Stimulated activated naive CD8-positive, alpha-beta T cell treated with anti-CD3 and anti-CD28 coated beads, Interleukin-15, amount 100 ng/mL, for 72 hours (primary cell): ENCODE results near the gene RFNG.

Experiments used
- ATAC-seq: fragments of 150-1000 bp; cut with Tn5 transposase; 2 replicates; pipeline ENCODE4 v1.10.0; 2021; ENCODE audit warnings: mild to moderate bottlenecking, moderate library complexity
- DNase-seq, 2 donors: peaks; one replicate each; pipeline ENCODE4 v3.0.0; 2021 to 2022
- H3K27ac Mint-ChIP-seq, 2 donors: one replicate each; pipeline ENCODE4 v1.8.0; 2022; ENCODE audit warnings: mild to moderate bottlenecking in 2 of 2, mixed read lengths in 2 of 2, moderate library complexity in 2 of 2
- H3K27me3 Mint-ChIP-seq: one replicate; pipeline ENCODE4 v1.8.0; 2022; ENCODE audit warnings: mixed read lengths
- H3K4me1 Mint-ChIP-seq: one replicate; pipeline ENCODE4 v1.8.0; 2022; ENCODE audit warnings: mild to moderate bottlenecking, mixed read lengths
- H3K4me3 Mint-ChIP-seq, 2 donors: one replicate each; pipeline ENCODE4 v1.8.0; 2022; ENCODE audit warnings: mild to moderate bottlenecking in 2 of 2, mixed read lengths in 2 of 2, moderate library complexity in 1 of 2
- H3K9me3 Mint-ChIP-seq, 2 donors: one replicate each; pipeline ENCODE4 v1.8.0; 2022; ENCODE audit warnings: mixed read lengths in 2 of 2

The RFNG gene

DNA sequence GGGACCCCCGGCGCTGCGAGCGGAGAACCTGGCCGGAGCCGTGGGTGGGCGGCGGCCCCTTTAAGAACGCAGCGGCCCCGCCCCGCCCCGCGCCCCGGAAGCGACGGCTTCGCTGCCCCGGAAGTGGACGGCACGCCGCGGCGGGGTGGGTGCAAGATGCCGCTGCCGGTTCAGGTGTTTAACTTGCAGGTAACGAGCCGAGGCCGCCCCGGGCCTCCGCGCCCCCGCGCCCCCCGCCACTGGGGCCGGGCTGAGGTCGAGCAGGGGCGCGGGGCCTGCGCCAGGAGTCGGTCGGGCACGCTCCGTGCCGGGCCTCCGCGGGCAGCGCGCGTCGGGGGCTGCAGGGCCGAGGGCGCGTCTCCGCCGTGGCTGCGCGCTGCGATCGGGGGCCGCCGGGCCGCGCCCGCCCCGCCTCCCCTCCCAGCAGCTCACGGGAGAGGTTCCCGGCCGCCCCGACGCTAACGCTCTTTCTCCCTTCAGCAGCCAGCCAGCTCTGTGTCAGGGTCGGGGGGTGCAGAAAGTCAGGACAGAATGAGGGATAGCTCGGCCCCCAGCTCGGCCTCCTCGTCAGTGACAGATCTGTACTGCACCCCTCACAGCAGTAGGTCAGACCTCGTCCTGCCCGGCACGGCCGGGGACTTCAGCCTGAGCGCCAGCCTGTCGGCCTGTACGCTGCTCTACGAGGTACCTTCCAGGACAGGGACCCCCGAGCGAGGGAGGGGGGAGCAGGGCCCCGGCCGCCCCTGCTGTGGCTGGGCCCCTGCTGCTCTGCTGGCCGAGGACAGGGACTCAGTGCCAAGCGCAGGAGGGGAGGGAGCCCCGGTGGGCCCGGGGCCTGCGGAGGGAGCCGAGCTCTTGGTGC lies at the start of gene RFNG, which contains the start of gene GPS1:
TSS of gene RFNG (minus strand) at position 36 of the 862 bp plus-strand sequence. CDS start 45 bp downstream, outside the sequence.
TSS of gene GPS1 (plus strand) at position 123 of the 862 bp plus-strand sequence. CDS start at position 157, 34 bp downstream.
- H3K27me3 Mint-ChIP-seq: no peaks in the 10 kb centered on the region
- ATAC-seq (peak; percentile 88), DNase-seq (peak; percentile 75 to 76)
- H3K27ac Mint-ChIP-seq: peak within 1 kb of the TSS; percentile 91 to 97
- peak within 1 kb of the TSS; percentile 93 to 97 for H3K4me3 Mint-ChIP-seq
- no peaks in the 10 kb centered on the region for H3K9me3 Mint-ChIP-seq
- H3K4me1 Mint-ChIP-seq: peaks cover 38% of the 10 kb centered on the region

DNA sequence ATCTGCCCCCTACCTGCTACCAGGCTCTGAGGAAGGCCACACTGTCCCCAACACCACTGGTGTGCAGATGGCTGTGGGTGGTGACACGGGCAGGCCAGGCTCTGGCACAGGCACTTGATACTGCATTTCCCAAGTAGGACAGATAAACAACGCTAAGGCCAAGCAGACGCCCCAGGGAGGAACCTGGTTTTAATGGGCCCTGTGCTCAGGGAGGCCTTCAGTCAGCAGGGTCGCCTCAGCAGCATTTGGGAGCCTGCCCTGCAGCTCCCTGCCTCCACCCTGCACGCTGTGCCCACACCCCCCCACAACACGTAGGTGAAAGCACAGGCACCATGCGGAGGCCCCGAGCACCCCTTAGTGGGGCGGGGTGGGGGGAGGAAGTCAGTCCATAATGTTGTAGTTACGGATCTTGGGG lies 49.7 kb upstream of the RFNG start:
- Mint-ChIP-seq H3K9me3 (no peaks in the 10 kb centered on the region), H3K4me1 (peaks cover 66% of the 10 kb centered on the region), H3K4me3 (peak overlapping the region in 1 of 2 donors; percentile 50), H3K27me3 (no peaks in the 10 kb centered on the region), H3K27ac (no peak overlapping the region)
- ATAC-seq: no peak
- DNase-seq: no peak

DNA sequence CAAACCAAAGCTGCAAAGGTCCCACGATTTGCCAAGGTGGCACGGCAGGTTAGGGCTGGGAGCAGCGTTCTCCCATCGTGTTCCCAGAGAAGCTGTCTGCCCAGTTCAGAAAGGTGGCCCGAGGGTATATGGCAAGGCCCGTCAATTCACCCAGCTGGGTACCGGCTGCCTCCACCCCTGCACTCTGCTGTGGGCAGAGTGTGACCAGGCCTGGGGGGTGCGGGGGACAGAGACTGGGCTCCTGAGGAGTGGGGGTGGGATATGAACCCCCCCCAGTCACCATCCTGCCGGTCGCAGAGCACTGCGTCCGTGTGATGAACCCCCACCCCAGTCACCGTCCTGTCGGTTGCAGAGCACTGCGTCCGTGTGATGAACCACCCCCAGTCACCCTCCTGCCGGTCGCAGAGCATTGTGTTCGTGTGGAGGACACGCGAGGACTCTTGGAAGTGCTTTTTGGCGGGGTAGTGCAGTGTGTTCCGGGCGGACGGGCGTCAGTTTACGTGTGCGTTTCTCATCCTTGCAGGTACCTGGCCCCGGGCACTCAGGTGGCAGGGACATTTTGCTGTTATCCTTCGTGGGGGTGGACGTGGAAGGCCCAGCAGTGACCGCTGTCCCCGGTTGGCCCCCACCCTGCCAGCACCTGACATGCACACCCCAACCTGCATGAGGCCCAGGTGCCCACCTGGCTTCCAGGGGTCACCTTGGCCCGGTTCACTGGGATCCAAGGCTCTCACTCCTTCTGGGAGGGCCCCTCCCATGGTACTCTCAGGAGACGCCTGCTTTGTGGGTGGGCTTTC lies 49.1 kb upstream of the RFNG start:
- DNase-seq (no peak), ATAC-seq (no peak)
- peak overlapping the region in 1 of 2 donors; percentile 93 for H3K4me3 Mint-ChIP-seq
- H3K27ac Mint-ChIP-seq: peak overlapping the region in 1 of 2 donors; percentile 59
- no peaks in the 10 kb centered on the region for H3K9me3 Mint-ChIP-seq
- peaks cover 66% of the 10 kb centered on the region for H3K4me1 Mint-ChIP-seq
- no peaks in the 10 kb centered on the region for H3K27me3 Mint-ChIP-seq

- Mint-ChIP-seq H3K4me3 (peak overlapping the region; percentile 84 to 93), H3K4me1 (peaks cover 60% of the 10 kb centered on the region), H3K27me3 (no peaks in the 10 kb centered on the region), H3K9me3 (no peaks in the 10 kb centered on the region), H3K27ac (peak overlapping the region; percentile 80 to 96)
- DNase-seq: peak; percentile 28 to 40
- peak; percentile 13 for ATAC-seq
These were observed 47.5 kb upstream of the RFNG start for GRCh38 chr17:82098939-82099763.

GRCh38 chr17:82098169-82098938 lies 46.7 kb upstream of the RFNG start, which contains the start of gene FASN:
FASN (minus strand) TSS chr17:82098236; CDS start chr17:82096445, 1,791 bp downstream.
- H3K4me3 Mint-ChIP-seq: peak within 1 kb of the TSS; percentile 74 to 87
- peak within 1 kb of the TSS; percentile 65 to 86 for H3K27ac Mint-ChIP-seq
- DNase-seq (peak; percentile 92 to 93), ATAC-seq (peak; percentile 87)
- peaks cover 56% of the 10 kb centered on the region for H3K4me1 Mint-ChIP-seq
- no peaks in the 10 kb centered on the region for H3K9me3 Mint-ChIP-seq
- no peaks in the 10 kb centered on the region for H3K27me3 Mint-ChIP-seq

DNA sequence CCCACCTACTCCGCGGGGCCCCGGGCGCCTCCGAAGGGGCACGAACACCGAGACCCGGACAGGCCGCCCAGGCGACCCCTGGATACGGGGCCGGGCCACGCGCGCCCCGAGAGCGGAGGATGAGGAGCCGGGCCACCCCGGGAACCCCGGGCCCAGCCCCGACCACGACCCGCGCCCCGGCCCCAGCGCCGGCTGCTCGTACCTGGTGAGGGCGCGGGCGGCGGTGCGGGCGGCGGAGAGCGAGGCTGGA lies 46.2 kb upstream of the RFNG start:
- H3K9me3 Mint-ChIP-seq: no peaks in the 10 kb centered on the region
- peak overlapping the region; percentile 64 to 87 for H3K4me3 Mint-ChIP-seq
- no peak for DNase-seq
- no peak for ATAC-seq
- no peaks in the 10 kb centered on the region for H3K27me3 Mint-ChIP-seq
- peaks cover 56% of the 10 kb centered on the region for H3K4me1 Mint-ChIP-seq
- H3K27ac Mint-ChIP-seq: peak overlapping the region in 1 of 2 donors; percentile 86

DNA sequence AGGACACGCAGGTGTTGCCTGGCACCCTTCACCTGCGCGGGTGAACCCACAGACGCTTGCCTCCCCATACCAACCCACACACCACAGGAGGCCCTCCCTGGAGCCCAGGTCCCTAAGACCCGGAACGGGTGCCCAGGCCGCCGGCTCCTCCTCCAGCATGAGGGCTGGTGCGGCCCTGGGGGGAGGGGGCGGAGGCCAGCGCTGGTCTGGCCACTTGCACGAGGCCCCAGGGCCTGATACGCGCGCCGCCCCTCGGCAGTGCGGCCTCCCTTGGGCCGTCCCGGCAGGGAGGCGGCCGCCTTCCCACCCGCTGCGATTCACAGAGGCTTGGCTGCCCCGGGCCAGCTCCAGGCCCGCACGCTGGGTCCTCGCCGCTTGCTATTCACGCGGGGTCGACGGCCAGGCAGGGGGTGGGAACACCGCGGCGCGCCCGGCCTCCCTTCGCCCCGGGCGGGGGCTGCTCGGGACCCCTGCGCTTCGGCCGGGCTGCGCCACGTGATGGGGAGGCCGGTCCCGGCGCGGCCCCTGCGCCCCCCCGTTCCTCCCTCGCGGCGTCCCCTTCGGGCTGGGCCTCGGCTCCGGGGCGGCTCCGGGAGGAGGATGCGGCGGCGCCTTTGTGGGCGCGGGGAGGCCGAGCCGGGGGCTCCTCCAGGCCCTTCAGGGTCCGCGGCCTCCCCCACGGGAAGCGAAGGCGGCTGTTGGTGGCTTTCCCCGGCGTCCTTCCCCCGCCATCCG lies 45.7 kb upstream of the RFNG start:
- H3K27me3 Mint-ChIP-seq: no peaks in the 10 kb centered on the region
- peak; percentile 1 for ATAC-seq
- DNase-seq: peak; percentile 40 to 62
- no peaks in the 10 kb centered on the region for H3K9me3 Mint-ChIP-seq
- peak overlapping the region in 1 of 2 donors; percentile 67 for H3K27ac Mint-ChIP-seq
- H3K4me3 Mint-ChIP-seq: peak overlapping the region; percentile 74 to 87
- H3K4me1 Mint-ChIP-seq: peaks cover 54% of the 10 kb centered on the region

DNA sequence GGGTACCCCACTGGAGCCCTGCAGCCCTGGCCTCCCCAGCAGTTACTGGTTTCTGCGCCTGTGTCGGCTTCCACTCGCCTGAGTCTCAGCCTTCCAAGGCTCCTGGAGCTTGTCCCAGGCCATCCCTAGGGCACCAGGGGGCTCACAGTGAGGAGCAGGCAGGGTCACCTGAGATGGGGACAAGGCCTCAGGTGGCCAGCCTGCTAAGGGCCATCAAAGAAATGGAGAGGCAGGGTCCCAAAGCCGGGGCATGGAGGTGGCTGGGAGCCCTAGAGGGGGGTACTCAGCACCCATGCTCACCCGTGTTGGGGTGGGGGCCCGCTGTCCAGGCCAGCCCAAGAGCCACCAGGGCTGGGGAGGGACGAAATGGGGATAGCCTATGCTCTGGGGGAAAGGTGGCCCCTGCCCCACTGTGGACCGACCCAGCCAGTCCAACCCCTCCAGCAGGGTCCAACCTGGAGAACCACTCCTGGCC lies 45.1 kb upstream of the RFNG start:
- Mint-ChIP-seq H3K4me1 (peaks cover 48% of the 10 kb centered on the region), H3K4me3 (peak overlapping the region; percentile 74 to 83), H3K27me3 (no peaks in the 10 kb centered on the region), H3K27ac (peak overlapping the region in 1 of 2 donors; percentile 67), H3K9me3 (no peaks in the 10 kb centered on the region)
- ATAC-seq (no peak), DNase-seq (no peak)

DNA sequence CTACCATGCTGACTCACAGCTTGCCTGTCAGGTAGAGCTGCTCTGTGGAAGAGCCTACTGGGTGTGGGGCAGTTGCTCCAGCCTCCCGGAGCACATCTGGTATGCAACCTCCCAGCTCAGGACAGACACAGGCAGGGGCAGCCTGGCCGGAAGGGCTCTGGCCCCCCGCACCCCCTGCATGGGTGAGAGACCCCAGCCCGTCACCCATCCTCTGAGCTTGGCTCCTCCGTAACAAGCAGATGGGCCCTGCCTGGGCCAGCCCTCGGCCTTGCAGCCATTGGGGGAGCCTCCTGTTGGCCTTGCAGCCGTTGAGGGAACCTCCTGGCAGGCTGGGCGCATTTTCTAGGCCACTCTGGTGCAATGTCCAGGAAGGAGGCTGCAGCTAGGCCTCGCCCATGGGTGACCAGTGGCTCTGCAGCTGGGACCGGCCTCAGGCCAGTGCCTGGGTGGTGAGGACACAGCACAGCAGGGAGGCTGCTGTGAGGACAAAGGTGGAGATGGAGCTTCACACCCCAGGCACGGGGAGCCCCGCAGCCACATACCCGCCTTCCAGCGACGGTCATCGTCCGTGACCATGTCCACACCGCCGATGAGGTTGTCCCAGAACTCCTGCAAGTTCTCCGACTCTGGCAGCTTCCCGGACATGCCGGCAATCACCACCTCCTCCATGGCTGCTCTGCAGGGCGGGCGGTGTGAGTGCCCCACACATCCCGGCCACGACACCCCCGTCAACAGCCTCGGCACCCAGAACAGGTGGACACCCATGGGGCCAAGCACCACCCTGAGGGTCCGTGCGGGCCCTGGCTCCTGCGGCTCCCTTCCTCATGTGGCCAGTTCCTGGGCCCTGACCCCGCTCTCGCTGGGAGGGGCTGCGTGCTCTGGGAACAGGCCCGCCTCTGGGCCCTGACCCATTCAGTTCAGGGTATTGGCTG lies 44.4 kb upstream of the RFNG start:
- Mint-ChIP-seq H3K4me3 (peak overlapping the region; percentile 64 to 83), H3K27me3 (no peaks in the 10 kb centered on the region), H3K4me1 (peaks cover 41% of the 10 kb centered on the region), H3K9me3 (no peaks in the 10 kb centered on the region), H3K27ac (peak overlapping the region in 1 of 2 donors; percentile 67)
- ATAC-seq (no peak), DNase-seq (no peak)

DNA sequence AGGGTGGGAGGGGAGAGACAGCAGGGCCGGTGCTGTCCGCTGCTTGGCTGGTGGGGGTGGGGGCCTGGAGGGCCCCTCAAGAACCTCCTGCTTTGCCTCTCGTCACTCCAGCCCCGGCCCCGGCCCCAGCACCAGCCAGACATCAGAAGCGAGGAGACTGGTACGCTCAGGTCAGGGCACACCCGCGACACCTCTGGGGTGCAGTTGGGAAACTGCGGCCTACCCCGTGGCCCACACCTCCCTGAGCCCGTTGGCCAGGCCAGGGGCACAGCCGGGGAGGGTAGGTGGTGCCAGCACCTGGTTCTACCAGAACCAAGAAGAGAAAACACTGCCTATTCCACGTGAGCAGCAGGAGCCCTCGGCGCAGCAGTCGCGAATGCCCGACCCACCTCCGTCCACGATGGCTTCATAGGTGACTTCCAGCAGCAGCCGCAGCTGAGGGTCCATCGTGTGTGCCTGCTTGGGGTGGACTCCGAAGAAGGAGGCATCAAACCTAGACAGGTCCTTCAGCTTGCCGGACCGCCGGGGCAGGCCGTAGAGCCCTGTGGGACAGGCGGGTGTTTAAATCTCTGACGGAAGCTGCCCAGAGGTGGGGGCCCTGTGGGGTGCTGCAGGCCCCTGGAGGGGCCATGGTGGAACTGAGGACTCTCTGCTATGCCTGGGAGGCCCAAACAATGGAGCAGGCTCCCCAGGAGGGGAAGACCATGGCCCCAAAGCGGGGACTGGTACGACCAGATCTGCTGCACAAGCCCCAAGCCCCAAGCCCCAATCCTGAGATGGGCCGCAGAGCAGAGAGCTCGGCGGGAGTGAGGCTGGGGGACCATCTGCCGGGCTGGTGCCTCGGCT lies 43.5 kb upstream of the RFNG start:
- no peaks in the 10 kb centered on the region for H3K9me3 Mint-ChIP-seq
- peak overlapping the region in 1 of 2 donors; percentile 79 for H3K4me3 Mint-ChIP-seq
- ATAC-seq (no peak), DNase-seq (no peak)
- H3K4me1 Mint-ChIP-seq: peaks cover 32% of the 10 kb centered on the region
- H3K27me3 Mint-ChIP-seq: no peaks in the 10 kb centered on the region
- no peak overlapping the region for H3K27ac Mint-ChIP-seq

GRCh38 chr17:82092995-82093751 lies 41.6 kb upstream of the RFNG start:
- H3K9me3 Mint-ChIP-seq: no peaks in the 10 kb centered on the region
- no peak overlapping the region for H3K4me3 Mint-ChIP-seq

DNA sequence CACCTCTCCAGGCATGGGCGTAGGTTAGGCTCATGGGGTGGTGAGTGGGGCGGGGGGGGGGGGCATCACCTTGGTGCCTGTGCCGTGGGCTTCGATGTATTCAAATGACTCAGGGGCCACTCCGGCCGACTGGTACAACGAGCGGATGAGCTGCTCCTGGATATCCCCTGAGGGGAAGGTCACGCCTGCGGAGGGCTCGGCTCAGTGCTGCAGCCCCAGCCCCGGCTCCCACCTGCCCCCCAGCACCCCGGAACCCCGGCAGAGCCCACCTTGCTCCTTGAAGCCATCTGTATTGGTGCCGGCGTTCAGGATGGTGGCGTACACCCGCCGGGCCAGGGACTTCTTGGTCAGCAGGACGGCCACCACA lies 41.0 kb upstream of the RFNG start:
- Mint-ChIP-seq H3K9me3 (no peaks in the 10 kb centered on the region), H3K4me3 (no peak overlapping the region), H3K27ac (no peak overlapping the region), H3K27me3 (no peaks in the 10 kb centered on the region), H3K4me1 (peaks cover 22% of the 10 kb centered on the region)
- DNase-seq: no peak
- ATAC-seq: no peak

More at GRCh38 chr17:82092995-82093751, 41.6 kb upstream of the RFNG start:
- ATAC-seq (no peak), DNase-seq (no peak)
- H3K27me3 Mint-ChIP-seq: no peaks in the 10 kb centered on the region
- peak overlapping the region; percentile 30 to 87 for H3K27ac Mint-ChIP-seq
- H3K4me1 Mint-ChIP-seq: peaks cover 22% of the 10 kb centered on the region
